Kidney epithelial cell (primary cell): ENCODE data around the gene ZNF512B. TPM values are rescaled to one million over a fixed set of nuclear protein-coding genes. Genes with fewer than 3 reads are reported as not detected.

ENCODE experiments used
- DNase-seq: peaks from one replicate; pipeline ENCODE4 v3.0.0-alpha.2; 2010; ENCODE audit warnings: low read depth
- H3K27me3 ChIP-seq: 2 replicates; pipeline ENCODE4 v1.6.0; 2011; ENCODE audit warnings: low read length; ENCODE audit not compliant: control insufficient read depth, insufficient read depth
- H3K36me3 ChIP-seq: 2 replicates; pipeline ENCODE4 v1.5.1; 2011; ENCODE audit warnings: low read length; ENCODE audit not compliant: control insufficient read depth, insufficient read depth
- H3K4me3 ChIP-seq: 2 replicates; pipeline ENCODE4 v1.5.1; 2011; ENCODE audit warnings: low read depth, mild to moderate bottlenecking, control low read depth, low read length
- CTCF ChIP-seq: IDR thresholded peaks from 2 replicates; pipeline ENCODE4 v1.5.1; 2011; ENCODE audit warnings: mild to moderate bottlenecking, moderate library complexity, low read length, control low read depth, inconsistent platforms; ENCODE audit not compliant: insufficient read depth, poor library complexity, severe bottlenecking
- total RNA-seq: library from RNA; depleted of rRNA; stranded (reverse); fragments of >200 nt; gene quantifications from 2 replicates; pipeline ENCODE4 v1.2.3, GENCODE V29; 2015

The ZNF512B gene
- total RNA-seq, 1 donor from 2014 or later, result 10.8 TPM

GRCh38 chr20:63911176-63911575 is 58.6 kb downstream of the ZNF512B start:
- Histone ChIP-seq H3K27me3 (no peaks in the 10 kb centered on the region), H3K4me3 (no peak overlapping the region), H3K36me3 (no peaks in the 10 kb centered on the region)
- DNase-seq, result no peak
- no peak for TF ChIP-seq CTCF

GRCh38 chr20:63908008-63908682 is 61.6 kb downstream of the ZNF512B start:
- no peaks in the 10 kb centered on the region for H3K36me3 ChIP-seq
- TF ChIP-seq CTCF, result no peak
- H3K4me3 ChIP-seq, result no peak overlapping the region
- H3K27me3 ChIP-seq, result no peaks in the 10 kb centered on the region
- DNase-seq, result no peak

Other genes with a start within 250 kb of the ZNF512B start
- gene LIME1, start 233.3 kb downstream of the ZNF512B start, total RNA-seq, result 9.4 and 14.0 TPM in 2 replicates
- gene SLC2A4RG, start 230.2 kb downstream of the ZNF512B start, total RNA-seq, result 50.2 and 91.1 TPM in 2 replicates
- gene ZBTB46, start 138.7 kb downstream of the ZNF512B start, total RNA-seq, result 7.2 and 7.8 TPM in 2 replicates
- not detected in 2 replicates for gene ABHD16B, start 108.4 kb downstream of the ZNF512B start, total RNA-seq
- gene TPD52L2, start 104.7 kb downstream of the ZNF512B start, total RNA-seq, result 166 and 177 TPM in 2 replicates
- 53.9 and 57.2 TPM in 2 replicates for gene DNAJC5, start 74.8 kb downstream of the ZNF512B start, total RNA-seq
- 19.6 and 25.6 TPM in 2 replicates for gene UCKL1, start 13.5 kb downstream of the ZNF512B start, total RNA-seq
- 8.0 and 9.6 TPM in 2 replicates for gene SAMD10, start 9.7 kb upstream of the ZNF512B start, total RNA-seq
- 75.4 and 78.5 TPM in 2 replicates for gene PRPF6, start 11.2 kb upstream of the ZNF512B start, total RNA-seq
- gene C20orf204, start 66.3 kb upstream of the ZNF512B start, total RNA-seq, result 0.21 and 0.27 TPM in 2 replicates
- 0.04 and 0.07 TPM in 2 replicates for gene SOX18, start 79.7 kb upstream of the ZNF512B start, total RNA-seq
- 23.9 and 24.4 TPM in 2 replicates for gene TCEA2, start 93.3 kb upstream of the ZNF512B start, total RNA-seq
- 13.1 and 14.1 TPM in 2 replicates for gene RGS19, start 109.6 kb upstream of the ZNF512B start, total RNA-seq
- 0.21 and 0.68 TPM in 2 replicates for gene OPRL1, start 110.2 kb upstream of the ZNF512B start, total RNA-seq
- not detected in 2 replicates for gene LKAAEAR1, start 114.5 kb upstream of the ZNF512B start, total RNA-seq
- gene NPBWR2, start 137.6 kb upstream of the ZNF512B start, total RNA-seq, result not detected in 2 replicates
- gene MYT1, start 194.5 kb upstream of the ZNF512B start, total RNA-seq, result not detected in 2 replicates